GM23338 (cell line): Measurements from ENCODE around the gene HCRTR1. TPM values are rescaled to one million over a fixed set of nuclear protein-coding genes. Genes with fewer than 3 reads are reported as not detected.

Source experiments
- CREB1 ChIP-seq: fragments of 250-450 bp; sonication (Bioruptor Pico); IDR thresholded peaks from 2 replicates; pipeline ENCODE4 v1.5.0; 2020; ENCODE audit warnings: low read depth, mild to moderate bottlenecking, moderate library complexity
- CTCF ChIP-seq, 2 experiments: fragments of 200-600 bp in 1 of 2; sonication (generic) in 1 of 2; conservative IDR thresholded peaks; 2 replicates each; pipeline versions ENCODE4 v1.5.1 to v1.6.1; 2016 to 2017; ENCODE audit warnings: antibody characterized with exemption in 2 of 2, low read depth in 2 of 2, mild to moderate bottlenecking in 2 of 2, moderate library complexity in 1 of 2
- EZH2 ChIP-seq: fragments of 200-600 bp; sonication (generic); IDR thresholded peaks from one replicate; pipeline ENCODE4 v1.8.0; 2017; ENCODE audit warnings: antibody characterized with exemption, mild to moderate bottlenecking, low read depth; ENCODE audit not compliant: unreplicated experiment
- REST ChIP-seq: IDR thresholded peaks from one replicate; pipeline ENCODE4 v1.6.1; 2018; ENCODE audit warnings: antibody characterized with exemption; ENCODE audit not compliant: unreplicated experiment
- STAT1 ChIP-seq: IDR thresholded peaks from one replicate; pipeline ENCODE4 v1.6.1; 2016; ENCODE audit warnings: antibody characterized with exemption; ENCODE audit not compliant: unreplicated experiment
- ZNF462 ChIP-seq: fragments of 250-450 bp; sonication (Bioruptor Pico); IDR thresholded peaks from 2 replicates; pipeline ENCODE4 v1.5.0; 2020; ENCODE audit warnings: mild to moderate bottlenecking, moderate library complexity
- polyA plus RNA-seq: library from polyadenylated mRNA; unstranded; fragments of >200 nt; fragmentation: Nextera tagmentation; extraction: Ambion mirVana; gene quantifications from 2 replicates; pipeline ENCODE4 v1.2.1, GENCODE V29; 2016
- total RNA-seq: library from RNA; depleted of rRNA; stranded (reverse); fragments of >200 nt; shearing (Covaris generic); gene quantifications from 2 replicates; pipeline ENCODE4 v1.2.3, GENCODE V29; 2014

HCRTR1 gene
- total and polyA plus RNA-seq, 2 experiments from 2014 or later, result 0.15 to 1.0 TPM

GRCh38 chr1:31651766-31652165 lies 34.3 kb downstream of the HCRTR1 start (continued):
- TF ChIP-seq ZNF462 (CRISPR knock-in tag) (no peak), EZH2 (no peak), CREB1 (CRISPR knock-in tag) (no peak), REST (no peak), CTCF (conservative IDR thresholded peaks at IDR 0.05; ENCODE audit: low read depth in 2 of 2) (no peak), STAT1 (no peak)
